Heart right ventricle (tissue), 16 donors: Measurements from ENCODE around the gene ZNF503. TPM values are rescaled to one million over a fixed set of nuclear protein-coding genes. Genes with fewer than 3 reads are reported as not detected.

ENCODE experiments used
- ATAC-seq, 8 donors: fragments of 200-7000 bp; cut with Tn5 transposase; one replicate each; pipeline ENCODE4 v1.9.1; 2020; ENCODE audit warnings: mild to moderate bottlenecking in 8 of 8, moderate library complexity in 8 of 8, moderate number of reproducible peaks in 1 of 8
- DNase-seq, 2 donors: peaks; one replicate each; pipeline ENCODE4 v3.0.0-alpha.2; 2020
- H3K27ac ChIP-seq, 10 donors: fragments of 200-600 bp; sonication (generic) in 2 of 10; one replicate each; pipeline versions ENCODE4 v1.5.0 to v1.8.0; 2020 to 2022; ENCODE audit warnings: mild to moderate bottlenecking in 3 of 10
- H3K27me3 ChIP-seq, 7 donors: fragments of 200-600 bp; one replicate each; pipeline ENCODE4 v1.8.0; 2021 to 2022; ENCODE audit warnings: mild to moderate bottlenecking in 2 of 7
- H3K36me3 ChIP-seq, 9 donors: fragments of 200-600 bp; sonication (generic) in 1 of 9; one replicate each; pipeline versions ENCODE4 v1.5.0 to v1.8.0; 2020 to 2022; ENCODE audit warnings: mild to moderate bottlenecking in 2 of 9
- H3K4me1 ChIP-seq, 9 donors: fragments of 200-600 bp; sonication (generic) in 1 of 9; one replicate each; pipeline versions ENCODE4 v1.5.0 to v1.8.0; 2020 to 2022; ENCODE audit warnings: mild to moderate bottlenecking in 4 of 9
- H3K4me3 ChIP-seq, 10 donors: fragments of 200-600 bp; sonication (generic) in 2 of 10; one replicate each; pipeline versions ENCODE4 v1.5.0 to v1.8.0; 2020 to 2022; ENCODE audit warnings: mild to moderate bottlenecking in 7 of 10, moderate library complexity in 2 of 10
- H3K9me3 ChIP-seq, 11 donors: fragments of 200-600 bp in 10 of 11; sonication (generic) in 2 of 11; one replicate each; pipeline versions ENCODE4 v1.5.0 to v1.8.0; 2013 to 2022; ENCODE audit warnings: mild to moderate bottlenecking in 2 of 11, control low read depth in 1 of 11, moderate library complexity in 1 of 11
- CTCF ChIP-seq, 9 donors: fragments of 200-600 bp; sonication (generic) in 2 of 9; IDR thresholded peaks; one replicate each; pipeline versions ENCODE4 v1.5.0 to v1.8.0; 2021 to 2022; ENCODE audit warnings: antibody characterized with exemption in 9 of 9, mild to moderate bottlenecking in 5 of 9, moderate library complexity in 1 of 9
- WGBS, 2 donors: extraction: QIAGEN DNeasy Blood & Tissue Kit; methylation state at CpG; one replicate each; pipeline ENCODE4 v1.1.7; 2013; ENCODE audit warnings: inconsistent platforms in 1 of 2; 5-methylcytosine and 5-hydroxymethylcytosine counted together
- intact Hi-C, 10 donors: fragments of 100-400 bp; cut with DNase I; formaldehyde crosslinking; loops; one replicate each; pipeline versions ENCODE4 v1.11.1 to v1.14.2; 2022
- polyA plus RNA-seq, 2 donors: library from polyadenylated mRNA; stranded (reverse); fragments of 200-250 nt; gene quantifications; one replicate each; pipeline ENCODE4 v1.2.3, GENCODE V29; 2013
- total RNA-seq, 10 donors: library from RNA; stranded (reverse); fragmentation: NEBNext Ultra II Directional in 3 of 10; extraction: Animal tissue kit (Norgen Biotek cat#: 25700) in 3 of 10; gene quantifications; one replicate each; pipeline versions ENCODE4 v1.2.1 to v1.2.4, GENCODE V29; 2021 to 2023
- donor health status: Arrhythmogenic right ventricular cardiomyopathy.
- donor health status: ischemic (EF 13 %, LVEDD 7.1; RV severe dilation, severe dysfunction).
- donor health status: healthy with polysubstance abuse.
- donor health status: DM: no; HTN: yes; CAD: no.
- donor health status: DM: no; HTN: no; CAD: no.
- donor health status: ischemic (EF 25% LVEDD 6.9; RV normal size, moderate dysfunction).
- donor health status: ischemic (EF 25% LVEDD 5.7; RV mildly dilated, moderate dysfunction).
- donor health status: healthy.
- donor health status: DM: yes; HTN: yes; CAD: no.
- donor health status: Ischemic cardiomyopathy.
- donor health status: ischemic (EF 35%, LVEDD 5.7; RV mildly dilated, moderate dysfunction).
- donor health status: nonischemic (EF 11% LVEDD 7.7; RV severe dilation, severe dysfunction).
- donor health status: DM: yes; HTN: yes; CAD: no.
- donor health status: PGD.
- donor health status: ischemic (EF 29% LVEDD 5.4; RV normal size, mild dysfunction).
- donor health status: nonischemic (EF 23%, LVEDD 6.1; RV moderate dilation, normal function).

Gene ZNF503
- total and polyA plus RNA-seq, 12 donors, result 2.5 to 9.7 (median 4.5) TPM

GRCh38 chr10:75379212-75379724 lies 22.3 kb downstream of the ZNF503 start:
- H3K9me3 ChIP-seq, result no peaks in the 10 kb centered on the region
- H3K27ac ChIP-seq, result no peak overlapping the region
- H3K4me3 ChIP-seq, result no peak overlapping the region
- H3K36me3 ChIP-seq, result no peaks in the 10 kb centered on the region
- ATAC-seq (no peak), DNase-seq (no peak)
- 82 to 87% methylated on average over 10 of the region's 10 CpGs for WGBS, 2 donors
- no peak for TF ChIP-seq CTCF (IDR thresholded peaks at IDR 0.05)
- intact Hi-C loops, result no loop called here
- peaks cover 0 to 5% (median 0%) of the 10 kb centered on the region in 9 donors for H3K4me1 ChIP-seq
- H3K27me3 ChIP-seq, result peaks cover 0 to 4% (median 0%) of the 10 kb centered on the region in 7 donors

DNA sequence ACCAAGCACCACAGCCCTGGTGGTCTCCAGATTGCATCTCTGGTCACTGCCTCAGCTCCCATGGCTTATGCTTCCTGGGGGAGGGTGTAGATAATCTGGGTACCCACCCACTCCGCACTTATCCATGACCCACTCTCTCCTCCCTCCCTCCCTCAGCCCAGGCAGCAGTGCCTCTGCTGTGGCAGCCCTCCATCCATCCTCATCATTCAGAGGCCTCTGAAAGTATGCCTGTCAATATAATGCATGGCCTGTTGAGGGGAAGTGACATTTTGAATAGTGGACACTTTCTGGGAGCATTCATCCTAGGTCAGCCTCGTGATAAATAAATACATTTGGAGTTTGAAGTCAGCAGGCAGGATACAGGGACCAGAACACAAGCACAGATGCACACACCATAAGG lies 23.2 kb downstream of the ZNF503 start:
- ATAC-seq (no peak), DNase-seq (no peak)
- no peak overlapping the region for H3K27ac ChIP-seq
- H3K4me3 ChIP-seq, result no peak overlapping the region
- TF ChIP-seq CTCF (IDR thresholded peaks at IDR 0.05), result no peak
- no peaks in the 10 kb centered on the region for H3K9me3 ChIP-seq
- H3K36me3 ChIP-seq, result no peaks in the 10 kb centered on the region
- 89 to 92% methylated on average over 2 of the region's 2 CpGs for WGBS, 2 donors
- H3K27me3 ChIP-seq, result no peaks in the 10 kb centered on the region
- peaks cover 0 to 5% (median 0%) of the 10 kb centered on the region in 9 donors for H3K4me1 ChIP-seq
- intact Hi-C loops, result no loop called here

GRCh38 chr10:75377869-75378268 lies 23.7 kb downstream of the ZNF503 start:
- ATAC-seq (no peak), DNase-seq (no peak)
- intact Hi-C loops, result no loop called here
- WGBS, 2 donors, result 75 to 91% methylated on average over 3 of the region's 3 CpGs
- Histone ChIP-seq H3K4me3 (no peak overlapping the region), H3K4me1 (peaks cover 0 to 5% (median 0%) of the 10 kb centered on the region in 9 donors), H3K27ac (no peak overlapping the region), H3K9me3 (no peaks in the 10 kb centered on the region), H3K27me3 (no peaks in the 10 kb centered on the region), H3K36me3 (no peaks in the 10 kb centered on the region)
- no peak for TF ChIP-seq CTCF (IDR thresholded peaks at IDR 0.05)

DNA sequence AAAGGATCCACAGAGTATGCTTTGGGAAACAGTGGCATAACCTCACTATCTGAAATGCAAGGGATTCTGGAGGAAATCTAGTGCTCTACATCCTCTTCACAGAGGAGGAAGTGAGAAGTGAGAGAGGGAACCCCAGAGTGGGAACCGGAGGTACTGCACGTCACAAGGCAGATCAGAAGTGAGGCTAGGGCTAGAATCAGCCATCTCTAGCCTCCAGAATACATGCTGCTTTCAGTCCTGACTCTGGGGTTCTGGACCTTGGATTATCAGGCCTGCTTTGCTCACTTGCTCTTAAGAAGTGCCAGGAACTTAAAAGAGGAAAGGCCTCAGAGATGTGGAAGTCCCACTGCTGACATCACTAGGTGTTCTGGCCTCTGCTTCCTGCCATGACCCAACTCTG lies 25.7 kb downstream of the ZNF503 start:
- H3K27me3 ChIP-seq, result peaks cover 0 to 3% (median 0%) of the 10 kb centered on the region in 7 donors
- H3K9me3 ChIP-seq, result no peaks in the 10 kb centered on the region
- DNase-seq (no peak), ATAC-seq (peak in 7 of 8 donors; percentile 35 to 79 (median 61))
- H3K27ac ChIP-seq, result peak overlapping the region in 1 of 10 donors; percentile 60
- WGBS, 2 donors, result 83 to 84% methylated on average over 2 of the region's 2 CpGs
- no peaks in the 10 kb centered on the region for H3K36me3 ChIP-seq
- H3K4me3 ChIP-seq, result no peak overlapping the region
- peaks cover 0 to 5% (median 0%) of the 10 kb centered on the region in 9 donors for H3K4me1 ChIP-seq
- no peak for TF ChIP-seq CTCF (IDR thresholded peaks at IDR 0.05)
- intact Hi-C loops, result no loop called here
